Posterior cingulate gyrus (tissue), 11 donors: Measurements from ENCODE around the gene NTN5.

Source experiments
- DNase-seq, 10 donors: peaks; one replicate each; pipeline versions ENCODE4 v3.0.0 to v3.0.0-alpha.2; 2020 to 2021; ENCODE audit warnings: mixed read lengths in 3 of 10
- intact Hi-C: fragments of 100-400 bp; cut with DNase I; formaldehyde crosslinking; loops from one replicate; pipeline ENCODE4 v1.15.1; 2023

The NTN5 gene

DNA sequence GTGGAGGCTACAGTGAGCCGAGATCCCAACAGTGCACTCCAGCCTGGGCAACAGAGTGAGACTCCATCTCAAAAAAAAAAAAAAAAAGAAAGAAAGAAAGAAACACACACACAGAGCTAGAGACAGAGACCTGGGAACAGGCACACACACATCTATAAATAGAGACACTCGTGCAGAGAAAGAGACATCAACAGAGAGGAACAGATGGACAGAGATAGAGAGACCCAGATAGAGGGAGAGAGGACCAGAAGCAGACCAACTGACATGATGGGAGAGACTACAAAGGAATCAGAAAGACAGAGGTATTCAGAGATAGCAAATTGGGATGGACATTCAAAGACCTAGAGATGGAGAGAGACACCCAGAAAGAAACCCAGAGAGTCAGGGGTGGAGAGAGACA, 24.7 kb downstream of the NTN5 start:
- no peak for DNase-seq
- intact Hi-C loops = loop anchor here (5.0 kb wide), 1 partner anchor 74 kb away; no protein-coding TSS in a partner anchor

DNA sequence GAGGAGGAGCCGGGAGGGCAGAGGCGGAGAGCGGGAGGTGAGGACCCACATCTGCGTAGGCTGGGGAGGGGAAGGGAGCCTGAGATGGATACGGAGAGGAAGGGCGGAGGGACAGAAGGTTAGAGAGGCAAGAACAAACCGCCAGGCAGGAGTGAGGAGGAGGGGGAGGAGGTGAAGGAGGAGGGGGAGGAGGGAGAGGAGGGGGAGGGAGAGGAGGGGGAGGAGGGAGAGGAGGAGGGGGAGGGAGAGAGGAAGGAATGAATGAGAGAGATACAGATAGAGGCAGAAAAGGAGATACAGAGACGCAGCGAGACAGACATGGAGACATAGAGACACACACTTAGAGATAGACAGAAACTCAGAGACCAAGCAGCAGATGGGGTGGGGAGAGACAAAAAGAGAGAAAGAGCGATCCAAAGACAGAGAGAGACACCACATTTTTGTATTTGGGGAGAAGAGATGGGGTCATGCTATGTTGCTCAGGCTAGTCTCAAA, 26.0 kb downstream of the NTN5 start:
- DNase-seq = no peak
- intact Hi-C loops = loop anchor here (2.0 to 5.0 kb wide), 2 partner anchors 76 to 194 kb away; no protein-coding TSS in a partner anchor

DNA sequence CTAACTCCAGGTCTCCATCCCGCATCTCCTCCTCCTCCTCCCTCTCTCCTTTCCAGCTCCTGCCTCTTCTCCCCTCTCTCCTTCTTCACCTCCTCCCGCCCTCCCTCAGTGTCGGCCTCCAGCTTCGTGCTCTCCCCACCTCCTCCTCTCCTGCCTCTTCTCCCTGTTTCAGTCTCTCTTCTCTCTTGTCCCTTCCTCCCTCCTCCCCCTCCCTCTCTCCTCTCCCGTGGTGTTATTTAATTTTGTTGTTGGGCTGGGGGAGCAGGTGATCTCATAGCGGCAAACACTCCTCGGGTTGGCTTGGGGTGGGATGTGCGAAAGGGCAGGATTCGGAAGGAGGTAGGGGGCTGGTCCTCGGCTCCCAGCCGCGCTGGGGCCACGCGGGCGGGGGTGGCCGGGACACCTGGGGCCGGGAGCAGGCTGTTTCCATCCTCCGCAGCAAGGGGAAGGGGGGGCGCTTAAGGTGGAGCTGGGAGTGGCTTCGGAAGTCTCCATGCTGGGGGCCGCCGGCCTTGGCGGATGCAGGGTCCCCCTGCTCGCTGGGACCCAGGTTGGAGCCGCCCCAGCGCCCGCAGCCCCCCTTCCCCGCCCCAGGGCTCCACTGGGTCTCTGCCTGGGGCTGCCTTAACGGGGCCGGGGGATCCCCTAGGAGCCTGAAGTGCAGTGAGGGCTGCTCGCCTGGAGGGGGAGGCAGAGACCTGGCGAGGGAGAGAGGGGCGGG, 26.7 kb downstream of the NTN5 start, which contains the start of gene CA11:
CA11 (minus strand) TSS at position 187 of the 721 bp plus-strand sequence. CDS start 555 bp downstream, outside the sequence.
- DNase-seq = peak; percentile 81 to 98 (median 88)
- intact Hi-C loops = loop anchor here (2.0 to 5.0 kb wide), 2 partner anchors 76 to 195 kb away; no protein-coding TSS in a partner anchor

DNA sequence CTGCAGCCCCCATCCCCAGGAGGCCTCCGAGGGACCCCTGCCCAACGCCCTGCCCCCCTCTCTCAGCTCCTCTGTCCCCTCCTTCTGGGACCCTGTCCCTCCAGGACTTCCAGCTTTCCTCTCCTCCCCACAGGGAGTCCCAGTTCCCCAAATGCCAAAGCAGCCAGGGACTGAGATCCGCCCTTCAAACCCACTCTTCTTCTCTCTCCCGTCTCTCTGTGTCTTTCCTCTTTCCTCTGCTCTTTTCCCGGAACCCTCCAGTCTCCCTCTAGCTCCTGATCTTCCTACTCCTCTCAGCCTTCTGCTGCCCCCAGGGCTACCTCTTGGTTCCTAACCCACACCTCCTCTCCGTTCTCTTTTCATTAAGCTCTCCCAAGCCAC, 27.2 kb downstream of the NTN5 start:
- intact Hi-C loops = loop anchor here (5.0 kb wide), 1 partner anchor 77 kb away; no protein-coding TSS in a partner anchor
- no peak for DNase-seq

DNA sequence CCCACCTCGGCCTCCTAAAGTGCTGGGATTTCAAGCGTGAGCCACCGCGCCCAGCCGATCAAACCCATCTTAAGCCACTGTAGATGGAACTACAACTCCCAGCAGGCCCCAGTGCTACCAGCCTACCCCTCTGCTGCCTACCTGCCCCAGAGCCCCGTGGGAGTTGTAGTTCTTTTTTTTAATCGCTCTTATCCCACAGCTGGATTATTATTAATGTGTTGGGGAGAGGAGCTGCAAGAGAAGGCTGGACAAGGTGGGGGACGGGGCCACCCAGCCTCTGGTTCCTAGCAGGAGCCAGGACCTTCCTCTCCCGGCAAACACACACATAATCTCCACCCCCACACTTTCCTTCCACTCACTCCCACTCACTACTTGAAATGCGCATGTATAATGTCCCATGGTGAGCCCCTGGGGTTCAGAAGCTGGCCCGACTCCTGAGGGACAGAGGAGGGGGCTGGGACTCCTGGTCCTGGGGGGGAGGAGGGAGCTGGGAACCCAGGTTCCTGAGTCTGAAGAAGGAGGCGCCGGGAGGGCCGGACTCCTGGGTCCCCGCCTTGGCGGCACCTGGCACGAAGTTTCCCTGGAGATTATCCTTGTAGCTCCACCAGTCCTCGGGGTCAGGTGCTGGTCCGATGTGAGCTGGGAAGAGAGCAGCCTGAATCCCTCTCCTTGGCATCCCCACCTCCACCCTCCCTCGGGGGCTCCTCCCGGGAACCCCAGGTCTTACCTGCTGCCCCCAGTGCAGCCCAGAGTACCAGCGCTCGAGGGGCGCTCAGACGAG, 27.8 kb downstream of the NTN5 start:
- peak; percentile 67 to 97 (median 79) for DNase-seq
- intact Hi-C loops = loop anchor here (5.0 kb wide), 1 partner anchor 77 kb away; no protein-coding TSS in a partner anchor

DNA sequence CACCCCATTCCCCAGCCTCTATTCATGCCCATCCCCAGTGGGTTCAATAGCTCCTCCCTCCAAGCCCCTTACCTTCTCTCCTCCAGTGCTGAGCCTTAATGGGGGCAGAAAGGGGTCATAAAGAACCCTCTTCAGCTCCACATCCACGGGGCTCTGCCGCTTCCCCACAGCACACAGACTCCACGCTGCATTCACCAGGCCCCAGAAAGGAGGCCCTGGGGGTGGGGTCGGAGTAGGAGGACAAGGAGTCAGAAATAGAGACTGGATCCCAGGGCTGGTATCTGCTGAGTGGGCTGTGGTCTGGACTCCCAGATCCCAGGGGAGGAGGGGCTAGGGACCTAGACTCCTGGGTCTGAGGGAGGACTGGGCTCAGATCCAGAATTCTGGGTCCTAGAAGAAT, 28.5 kb downstream of the NTN5 start:
- DNase-seq = peak in 1 of 10 donors; percentile 82
- intact Hi-C loops = no loop called here

DNA sequence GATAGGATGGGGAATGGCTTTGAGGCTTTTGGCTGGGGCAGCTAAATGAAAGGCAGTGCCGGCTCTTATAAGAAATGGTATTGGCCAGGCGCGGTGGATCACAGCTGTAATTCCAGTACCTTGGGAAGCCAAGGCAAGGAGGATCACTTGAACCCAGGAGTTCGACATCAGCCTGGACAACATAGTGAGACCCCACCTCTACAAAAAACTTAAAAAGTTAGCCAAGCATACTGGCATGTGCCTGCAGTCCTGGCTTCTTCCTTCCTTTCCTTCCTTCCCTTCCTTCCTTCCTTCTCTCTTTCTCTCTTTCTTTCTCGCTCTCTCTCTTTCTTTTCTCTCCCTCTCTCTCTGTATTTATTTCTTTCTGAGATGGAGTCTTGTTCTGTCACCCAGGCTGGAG, 30.0 kb downstream of the NTN5 start:
- intact Hi-C loops = no loop called here
- DNase-seq = no peak

DNA sequence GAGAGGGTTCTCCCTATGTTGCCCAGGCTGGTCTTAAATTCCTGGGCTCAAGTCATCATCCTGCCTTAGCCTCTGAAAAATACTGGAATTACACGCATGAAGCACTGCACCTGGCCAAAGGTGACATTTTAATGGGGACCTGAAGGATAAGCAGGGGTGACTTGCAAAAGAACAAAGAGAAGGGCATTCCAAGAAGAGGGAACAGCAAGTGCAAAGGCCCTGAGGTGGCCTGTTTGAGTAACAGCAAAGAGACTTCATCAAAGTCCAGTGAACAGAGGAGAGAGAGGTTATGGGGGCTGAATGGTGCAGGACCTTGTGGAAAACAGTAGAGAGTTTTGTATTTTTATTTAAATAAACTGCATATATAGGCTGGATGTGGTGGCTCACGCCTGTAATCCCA, 31.0 kb downstream of the NTN5 start:
- DNase-seq = no peak
- intact Hi-C loops = no loop called here

DNA sequence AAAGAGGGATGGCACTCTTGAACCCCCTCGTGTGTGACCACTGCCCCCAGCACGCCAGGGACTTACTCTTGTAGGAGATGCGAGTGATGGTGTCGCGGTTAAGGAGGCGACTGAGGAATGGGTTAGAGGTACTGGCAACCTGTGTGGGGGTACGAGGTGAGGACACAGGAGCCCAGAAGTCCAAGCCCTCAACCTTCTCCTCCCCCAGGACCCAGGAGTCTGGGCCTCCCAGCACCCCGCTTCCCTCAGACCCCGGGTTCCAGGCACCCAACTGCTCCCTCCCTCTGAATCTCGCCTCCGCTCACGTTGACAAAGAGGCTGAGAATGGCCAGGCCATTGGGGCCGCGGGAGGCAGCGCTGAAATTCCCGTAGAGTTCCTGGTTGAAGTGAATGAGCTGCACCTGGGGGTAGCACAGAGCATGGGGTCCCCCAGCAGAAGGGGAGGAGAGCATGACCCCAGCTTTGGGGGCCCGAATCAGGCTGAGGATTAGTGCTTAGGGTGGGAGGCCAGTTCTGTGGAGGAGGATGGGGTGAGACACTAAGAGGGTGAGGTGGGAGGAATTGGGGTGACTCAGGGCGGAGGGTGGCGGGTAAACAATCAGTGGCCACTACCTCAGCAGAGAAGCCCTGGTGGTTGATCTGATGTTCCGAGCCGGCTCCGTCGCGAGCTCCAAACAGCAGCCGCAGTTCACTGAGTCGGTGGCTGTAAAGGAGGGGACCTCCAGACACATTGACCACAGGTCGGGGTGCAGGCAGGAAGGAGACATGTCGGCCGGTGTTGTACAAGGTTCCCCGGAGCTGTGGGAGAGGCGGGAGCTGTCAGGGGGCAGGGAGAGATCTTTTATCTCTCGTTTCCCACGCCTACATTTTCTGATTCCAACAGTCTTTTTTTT, 33.1 kb downstream of the NTN5 start:
- peak in 1 of 10 donors; percentile 77 for DNase-seq
- intact Hi-C loops = no loop called here

DNA sequence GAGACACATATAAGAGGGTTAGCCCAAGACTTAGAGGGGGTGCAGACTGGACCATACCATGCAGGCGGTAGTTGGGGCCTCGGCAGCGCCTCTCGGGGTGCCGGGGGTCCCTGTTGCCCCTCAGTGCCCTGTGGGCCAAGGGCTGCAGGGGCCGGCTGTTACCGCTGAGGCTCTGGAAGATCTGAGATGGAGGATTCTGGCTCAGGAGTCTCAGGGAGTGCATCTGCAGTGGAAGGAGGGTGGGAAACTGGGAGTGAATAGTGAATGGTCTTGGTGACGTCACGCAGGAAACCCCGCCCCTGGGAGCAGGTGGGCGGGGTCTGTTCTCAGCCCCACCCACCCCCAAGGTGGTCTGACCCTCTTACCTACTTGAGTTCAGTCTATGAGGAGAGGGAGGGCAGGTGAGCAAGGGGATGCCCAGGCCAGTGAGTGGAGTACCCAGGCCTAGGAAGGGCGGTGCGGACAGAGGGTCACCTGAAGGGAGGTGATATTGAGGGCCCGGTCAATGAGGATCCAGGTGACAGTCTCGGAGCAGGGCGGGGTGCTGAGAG, 33.9 kb downstream of the NTN5 start:
- intact Hi-C loops = no loop called here
- DNase-seq = peak in 1 of 10 donors; percentile 61

DNA sequence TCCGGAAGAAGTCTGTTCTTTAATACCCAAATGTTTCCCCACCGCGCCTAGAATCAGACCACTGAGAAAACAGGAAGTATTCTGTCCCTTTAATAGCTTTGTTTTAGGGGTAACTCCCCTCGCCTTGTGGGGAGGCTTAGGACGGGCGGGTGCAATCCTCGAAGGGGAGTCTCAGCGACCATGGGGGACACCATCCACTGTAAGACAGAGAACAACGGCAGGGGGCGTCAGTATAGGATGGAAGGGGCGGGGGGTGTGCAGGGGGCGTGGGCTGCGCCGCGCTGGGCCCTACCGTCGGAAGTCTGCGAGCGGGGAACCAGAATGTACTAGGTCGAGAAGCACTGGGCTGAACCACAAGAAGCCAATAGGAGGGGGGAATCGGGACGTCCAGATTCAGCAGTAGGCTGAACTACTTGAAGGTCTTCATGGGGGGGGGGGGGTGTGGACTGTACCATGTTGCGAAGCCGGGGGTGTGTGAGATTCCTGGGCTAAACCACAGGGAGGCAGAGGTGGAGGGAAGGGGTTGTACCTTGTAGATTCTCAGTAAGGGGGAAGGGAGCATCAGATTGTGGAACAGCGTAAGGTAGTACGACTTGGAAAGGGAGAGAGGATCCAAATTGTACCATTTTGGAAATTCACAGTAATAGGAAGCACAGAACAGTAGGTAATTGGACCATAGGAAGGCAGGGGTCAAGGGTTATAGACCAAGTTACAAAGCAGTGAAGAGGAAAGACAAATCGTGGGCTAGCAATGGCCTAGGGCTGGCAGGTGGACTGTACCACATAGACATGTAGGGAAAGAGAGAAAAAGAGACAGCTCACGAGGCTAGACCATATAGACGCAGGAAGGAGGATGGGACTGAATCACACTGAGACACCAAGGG, 34.6 kb downstream of the NTN5 start:
- intact Hi-C loops = no loop called here
- peak; percentile 67 to 97 (median 78) for DNase-seq

DNA sequence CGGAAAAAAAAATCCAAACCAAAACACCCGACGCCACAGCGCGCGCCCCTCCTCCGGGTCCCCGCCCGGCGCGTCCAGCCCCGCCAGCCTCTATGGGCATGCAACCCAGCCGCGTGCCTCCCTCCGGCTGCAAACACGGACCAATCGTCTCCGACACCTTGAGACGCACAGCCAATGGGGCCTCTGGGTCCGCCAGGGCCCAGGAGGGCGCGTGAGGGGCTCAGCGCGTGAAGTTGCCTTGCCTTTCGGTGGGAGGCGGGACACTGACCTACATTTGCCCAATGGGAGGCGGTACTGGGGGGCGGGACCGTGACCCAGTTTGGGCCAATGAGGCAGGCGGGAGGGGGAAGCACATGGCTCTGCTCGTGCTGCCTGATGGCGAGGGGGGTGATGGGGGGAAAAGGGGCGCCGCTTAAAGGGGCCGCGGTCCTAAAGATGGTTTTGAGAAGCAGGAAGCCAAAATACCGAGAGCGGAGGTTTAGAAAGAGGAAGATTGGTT, 35.3 kb downstream of the NTN5 start:
- intact Hi-C loops = no loop called here
- peak; percentile 97 to 100 (median 99) for DNase-seq

DNA sequence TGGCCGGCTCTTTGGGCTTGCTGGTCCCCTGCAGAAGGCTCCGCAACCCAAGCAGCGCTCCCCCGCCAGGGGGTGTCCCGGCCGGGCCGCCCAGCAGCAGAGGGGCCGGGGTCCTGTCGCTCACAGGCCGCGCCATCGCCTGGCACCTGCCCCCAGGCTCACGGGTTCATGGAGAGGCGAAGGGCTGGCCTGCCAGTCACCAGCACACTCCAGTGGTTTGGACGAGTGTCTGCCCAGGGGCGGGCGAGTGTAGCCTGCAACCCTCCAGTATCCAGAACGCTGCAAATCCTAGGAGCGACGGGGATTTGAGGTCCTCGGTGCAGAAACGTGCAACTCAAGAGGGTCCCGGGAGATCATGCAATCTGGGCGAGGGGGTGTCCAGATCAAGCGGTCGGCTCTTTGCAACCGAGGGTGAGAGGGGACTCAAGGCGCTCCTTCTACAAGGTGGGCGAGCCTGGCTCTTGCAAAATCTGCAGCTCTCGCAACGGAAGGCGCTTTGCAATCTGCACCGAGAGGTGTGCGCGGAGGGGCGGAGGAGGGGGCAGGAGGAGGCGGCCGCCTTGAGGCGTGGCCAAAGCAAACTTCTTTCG, 35.9 kb downstream of the NTN5 start, which contains the start of gene DBP:
DBP (minus strand) TSS at position 521 of the 590 bp plus-strand sequence; CDS start at position 136, 385 bp downstream.
- intact Hi-C loops = no loop called here
- DNase-seq = peak in 3 of 10 donors; percentile 46 to 93 (median 79)

DNA sequence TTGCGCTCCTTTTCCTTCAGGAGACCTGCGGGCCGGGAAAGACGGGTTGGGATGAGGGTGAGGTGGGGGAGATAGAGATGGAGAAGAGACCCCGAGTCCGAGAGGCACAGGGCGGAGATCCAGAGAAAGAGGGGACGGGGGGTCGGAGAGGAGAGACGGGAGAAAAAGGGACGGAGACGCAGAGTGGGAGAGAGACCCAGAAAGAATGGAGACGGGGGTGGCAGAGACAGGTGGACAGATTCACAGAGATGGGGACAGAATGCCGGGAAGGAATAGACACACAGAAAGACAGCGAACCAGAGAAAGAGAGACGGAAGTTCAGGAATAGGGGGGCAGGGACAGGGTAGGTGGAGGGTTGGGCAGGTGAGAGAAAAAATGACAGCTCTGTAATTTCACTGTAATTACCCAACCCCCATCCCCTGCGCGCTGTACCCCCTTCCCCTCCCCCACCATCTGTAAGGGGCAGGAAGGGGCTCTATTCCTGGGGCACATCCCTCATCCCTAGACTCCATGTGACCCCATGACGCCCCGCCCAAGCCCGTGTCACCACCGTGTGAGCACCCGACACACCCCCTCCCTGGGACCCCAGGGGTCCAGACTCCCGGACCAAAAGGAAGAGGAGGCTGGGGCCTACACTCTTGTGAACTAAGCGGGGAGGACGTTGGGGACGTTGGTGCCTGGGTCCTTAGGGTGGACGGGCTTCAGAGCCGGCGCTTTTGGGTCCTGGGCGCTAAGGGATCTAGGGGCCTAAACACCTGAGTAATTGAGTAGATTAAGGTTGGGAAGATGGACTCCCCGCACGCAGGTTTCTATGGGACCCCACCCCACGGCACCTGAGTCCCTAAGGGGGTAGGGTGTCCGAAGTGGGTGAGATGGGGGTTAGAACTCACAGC, 36.6 kb downstream of the NTN5 start:
- intact Hi-C loops = no loop called here
- DNase-seq = peak in 3 of 10 donors; percentile 48 to 90 (median 67)

DNA sequence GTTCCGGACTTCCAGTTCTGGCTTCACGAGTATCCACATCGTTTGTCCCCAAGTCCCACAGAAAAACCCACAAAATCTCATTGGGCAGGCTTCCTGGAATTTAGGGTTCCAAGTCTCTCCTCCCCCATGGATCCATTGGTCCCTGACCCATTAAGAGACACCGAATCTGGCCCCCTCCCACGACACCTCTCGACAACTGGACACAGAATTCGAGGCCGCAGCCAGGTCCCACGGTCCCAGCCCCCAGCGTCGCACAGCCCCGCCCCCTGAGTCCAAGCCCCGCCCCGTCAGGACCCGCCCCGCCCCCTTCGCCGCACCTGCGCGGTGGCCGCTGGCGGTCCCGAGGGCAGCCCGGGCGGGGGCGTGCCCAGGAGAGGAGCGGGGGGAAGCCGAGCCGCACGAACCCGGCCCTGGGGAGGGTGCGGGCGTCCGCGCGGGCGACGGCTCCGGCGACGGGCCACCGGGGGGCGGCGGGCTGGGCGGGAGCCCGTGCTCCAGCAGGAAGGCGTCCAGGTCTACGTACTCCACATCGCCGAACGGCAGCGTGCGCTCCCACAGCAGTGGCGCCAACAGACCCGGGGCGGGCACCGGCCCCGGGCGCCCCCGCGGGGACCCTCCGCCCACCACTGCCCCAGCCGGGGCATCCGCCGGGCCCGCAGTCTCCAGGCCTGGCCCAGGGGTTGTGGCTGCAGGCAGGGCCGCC, 37.4 kb downstream of the NTN5 start:
- intact Hi-C loops = no loop called here
- peak in 7 of 10 donors; percentile 50 to 93 (median 61) for DNase-seq
